ENCODE measurements around the gene TNS2.

TNS2 gene

GRCh38 chr12:53113951-53114350 is 64.1 kb downstream of the TNS2 start:
- DNase-seq, result no peak

All from stimulated activated naive CD4-positive, alpha-beta T cell treated with Interleukin-2 at 50 U/mL for 16 hours (primary cell).